ENCODE measurements around the gene CNEP1R1.

Gene CNEP1R1

GRCh38 chr16:50083996-50084395 lies 59.0 kb downstream of the CNEP1R1 start:
- no peak for TF ChIP-seq CTCF (IDR thresholded peaks at IDR 0.05; ENCODE audit: extremely low read depth, missing control alignments)
- DNase-seq (ENCODE audit: low spot score), result no peak

DNA sequence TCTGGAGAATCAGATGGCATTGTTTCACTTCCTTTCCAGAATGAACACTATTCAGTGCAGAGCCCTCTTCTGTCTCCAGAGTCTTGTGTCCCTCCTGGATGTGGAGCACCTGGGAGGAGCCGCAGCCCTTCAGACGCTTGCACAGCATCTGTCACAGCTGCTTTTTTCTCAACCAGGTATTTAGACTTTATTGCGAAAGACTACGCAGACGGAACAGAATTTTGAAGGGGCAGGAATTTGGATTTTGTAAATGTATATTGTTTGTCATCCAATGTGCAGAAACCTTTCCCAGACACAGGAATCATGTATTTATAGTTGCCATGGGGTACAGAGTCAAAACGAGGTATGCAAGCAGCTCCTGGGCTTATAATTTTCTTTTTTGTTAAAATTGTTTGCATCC lies 61.2 kb downstream of the CNEP1R1 start:
- TF ChIP-seq CTCF (IDR thresholded peaks at IDR 0.05; ENCODE audit: extremely low read depth, missing control alignments), result no peak
- no peak for DNase-seq (ENCODE audit: low spot score)

Data from GM20000 (cell line).